ENCODE results near the gene TTC34. TPM values are rescaled to one million over a fixed set of nuclear protein-coding genes. Genes with fewer than 3 reads are reported as not detected.

TTC34 gene
- total RNA-seq, 1 experiment from 2014 or later: 0.92 TPM

GRCh38 chr1:2801046-2801445, 447 bp downstream of the TTC34 start:
- Histone ChIP-seq H3K18ac (ENCODE audit: insufficient read length, low read depth, low read length) (no peak overlapping the region), H3K4ac (ENCODE audit: low read depth, low read length) (no peak overlapping the region), H3K14ac (ENCODE audit: insufficient read depth, low read length) (no peak overlapping the region), H3K9ac (ENCODE audit: extremely low read depth, insufficient read length, low read length) (no peak overlapping the region), H3K56ac (ENCODE audit: insufficient read length, low read depth, low read length) (no peak overlapping the region), H3K27ac (ENCODE audit: insufficient read length, low read depth, low read length) (no peak overlapping the region), H2BK20ac (ENCODE audit: low read depth, low read length, poor library complexity, severe bottlenecking) (no peak overlapping the region), H3K27me3 (ENCODE audit: insufficient read depth, low read length) (no peaks in the 10 kb centered on the region), H3K23ac (ENCODE audit: insufficient read length, low read depth, low read length) (no peak overlapping the region), H2BK15ac (ENCODE audit: low read depth, low read length) (no peak overlapping the region), H3K4me1 (ENCODE audit: insufficient read depth, low read length) (no peaks in the 10 kb centered on the region), H2AK5ac (ENCODE audit: insufficient read length, low read length) (no peak overlapping the region), H2AFZ (ENCODE audit: low read length) (no peak overlapping the region), H4K8ac (replicated peaks; ENCODE audit: insufficient read length, low read depth, low read length) (no peak overlapping the region), H4K20me1 (ENCODE audit: control insufficient read depth, insufficient read depth, insufficient read length) (no peaks in the 10 kb centered on the region), H2BK12ac (ENCODE audit: insufficient read length, low read depth, low read length) (no peak overlapping the region), H3K9me3 (ENCODE audit: control insufficient read depth, low read depth, low read length) (peaks cover 72% of the 10 kb centered on the region), H3K79me2 (ENCODE audit: insufficient read depth, low read length) (no peaks in the 10 kb centered on the region), H4K5ac (ENCODE audit: insufficient read length, low read depth, low read length) (no peak overlapping the region), H3K23me2 (ENCODE audit: insufficient read length, low read depth, low read length, poor library complexity, severe bottlenecking) (no peaks in the 10 kb centered on the region), H3K4me2 (ENCODE audit: insufficient read depth, insufficient read length, low read length) (no peak overlapping the region), H2BK120ac (ENCODE audit: low read depth, low read length, poor library complexity, severe bottlenecking) (no peak overlapping the region), H3K79me1 (ENCODE audit: insufficient read depth, low read depth, low read length, poor library complexity, severe bottlenecking) (no peaks in the 10 kb centered on the region), H4K91ac (ENCODE audit: insufficient read length, low read depth, low read length) (no peak overlapping the region), H2BK5ac (ENCODE audit: insufficient read length, low read length) (no peak overlapping the region), H3T11ph (ENCODE audit: low read length) (no peak overlapping the region)
- Mint-ChIP-seq H3K36me3 (ENCODE audit: insufficient read depth in 1 of 3, low read depth in 3 of 3) (peaks cover 0 to 19% (median 5%) of the 10 kb centered on the region in 3 experiments; a peak in 4 of 7 replicates), H3K4me3 (no peak overlapping the region), H3K9me3 (peaks cover 11 to 57% of the 10 kb centered on the region in 2 experiments), H3K27ac (no peak overlapping the region), H3K27me3 (ENCODE audit: low read depth) (peaks cover 3% of the 10 kb centered on the region), H3K4me1 (no peaks in the 10 kb centered on the region)
- WGBS (ENCODE audit: extremely low coverage, insufficient read length, low lambda C conversion rate): no CpG with 5 or more reads among the region's 11 CpGs
- no peak for TF ChIP-seq CTCF (conservative IDR thresholded peaks at IDR 0.05)
- DNase-seq: no peak

Measured in H9 (cell line).